ENCODE measurements around the gene PSMD4. TPM values are rescaled to one million over a fixed set of nuclear protein-coding genes. Genes with fewer than 3 reads are reported as not detected.

The PSMD4 gene
- polyA plus RNA-seq, 1 donor (not counting 4 experiments of a cell fraction or from before 2014, with no cell fraction given), result 219 TPM

DNA sequence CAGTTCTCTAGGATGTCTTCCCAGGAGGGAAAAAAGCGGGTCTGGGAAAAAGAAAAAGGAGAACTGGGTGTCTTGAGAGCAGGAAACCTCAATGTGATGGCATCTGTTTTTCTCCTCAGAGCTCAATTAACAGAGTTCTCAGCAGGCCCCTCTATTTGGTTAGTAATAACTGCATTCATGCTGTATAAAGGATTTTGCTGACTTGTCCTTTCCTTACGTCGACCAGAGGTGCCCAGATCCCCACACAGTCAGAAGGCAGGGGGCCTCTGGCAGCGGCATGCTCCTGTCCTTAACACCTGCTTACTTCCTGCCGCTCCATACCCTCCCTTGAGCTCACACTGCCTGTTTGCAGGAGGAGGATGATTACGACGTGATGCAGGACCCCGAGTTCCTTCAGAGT, 12.3 kb downstream of the PSMD4 start:
- Histone ChIP-seq H3K4me3 (ENCODE audit: control insufficient read depth in 2 of 3, extremely low read depth in 1 of 3, insufficient read depth in 2 of 3, low read depth in 1 of 3, low read length in 3 of 3) (no peak overlapping the region), H4K20me1 (ENCODE audit: control insufficient read depth, extremely low read depth, insufficient read depth, low read length) (no peaks in the 10 kb centered on the region), H3K27me3 (ENCODE audit: control insufficient read depth, extremely low read depth, insufficient read depth, low read length) (no peaks in the 10 kb centered on the region), H3K9me1 (ENCODE audit: control insufficient read depth, extremely low read depth, insufficient read depth, low read length) (no peaks in the 10 kb centered on the region), H3K9me3 (ENCODE audit: control insufficient read depth, low read depth, low read length) (no peaks in the 10 kb centered on the region), H3K4me2 (ENCODE audit: control insufficient read depth, extremely low read depth, insufficient read depth, low read depth, low read length) (no peak overlapping the region), H3K27ac (ENCODE audit: control insufficient read depth, insufficient read depth, low read length) (no peak overlapping the region), H3K36me3 (ENCODE audit: control insufficient read depth in 2 of 2, extremely low read depth in 1 of 2, insufficient read depth in 2 of 2, low read length in 2 of 2) (peaks cover 33 to 50% of the 10 kb centered on the region in 2 experiments), H3K4me1 (ENCODE audit: control insufficient read depth, extremely low read depth, insufficient read depth, low read length) (peaks cover 8% of the 10 kb centered on the region), H3K9ac (ENCODE audit: control insufficient read depth, extremely low read depth, insufficient read depth, low read length) (no peak overlapping the region), H2AFZ (ENCODE audit: control insufficient read depth, low read length) (no peak overlapping the region), H3K79me2 (ENCODE audit: control insufficient read depth, insufficient read depth, low read length) (peaks cover 3% of the 10 kb centered on the region)
- TF ChIP-seq, protein P1, sequence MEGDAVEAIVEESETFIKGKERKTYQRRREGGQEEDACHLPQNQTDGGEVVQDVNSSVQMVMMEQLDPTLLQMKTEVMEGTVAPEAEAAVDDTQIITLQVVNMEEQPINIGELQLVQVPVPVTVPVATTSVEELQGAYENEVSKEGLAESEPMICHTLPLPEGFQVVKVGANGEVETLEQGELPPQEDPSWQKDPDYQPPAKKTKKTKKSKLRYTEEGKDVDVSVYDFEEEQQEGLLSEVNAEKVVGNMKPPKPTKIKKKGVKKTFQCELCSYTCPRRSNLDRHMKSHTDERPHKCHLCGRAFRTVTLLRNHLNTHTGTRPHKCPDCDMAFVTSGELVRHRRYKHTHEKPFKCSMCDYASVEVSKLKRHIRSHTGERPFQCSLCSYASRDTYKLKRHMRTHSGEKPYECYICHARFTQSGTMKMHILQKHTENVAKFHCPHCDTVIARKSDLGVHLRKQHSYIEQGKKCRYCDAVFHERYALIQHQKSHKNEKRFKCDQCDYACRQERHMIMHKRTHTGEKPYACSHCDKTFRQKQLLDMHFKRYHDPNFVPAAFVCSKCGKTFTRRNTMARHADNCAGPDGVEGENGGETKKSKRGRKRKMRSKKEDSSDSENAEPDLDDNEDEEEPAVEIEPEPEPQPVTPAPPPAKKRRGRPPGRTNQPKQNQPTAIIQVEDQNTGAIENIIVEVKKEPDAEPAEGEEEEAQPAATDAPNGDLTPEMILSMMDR (optimal IDR thresholded peaks at IDR 0.05 in 1 of 3, IDR thresholded peaks at IDR 0.05 in 1 of 3, conservative IDR thresholded peaks at IDR 0.05 in 1 of 3; ENCODE audit: extremely low read depth in 1 of 3, insufficient read depth in 2 of 3, low read length in 3 of 3), result no peak
- no peak for TF ChIP-seq EZH2 (IDR thresholded peaks at IDR 0.05; ENCODE audit: low read length)
- no peak for FAIRE-seq
- dilution Hi-C loops (cut with MboI; ENCODE audit: extremely low pct_ligation_motif_present, low sequenced_read_pairs), result no loop called here
- DNase-seq (ENCODE audit: low read depth, low spot score), result no peak

DNA sequence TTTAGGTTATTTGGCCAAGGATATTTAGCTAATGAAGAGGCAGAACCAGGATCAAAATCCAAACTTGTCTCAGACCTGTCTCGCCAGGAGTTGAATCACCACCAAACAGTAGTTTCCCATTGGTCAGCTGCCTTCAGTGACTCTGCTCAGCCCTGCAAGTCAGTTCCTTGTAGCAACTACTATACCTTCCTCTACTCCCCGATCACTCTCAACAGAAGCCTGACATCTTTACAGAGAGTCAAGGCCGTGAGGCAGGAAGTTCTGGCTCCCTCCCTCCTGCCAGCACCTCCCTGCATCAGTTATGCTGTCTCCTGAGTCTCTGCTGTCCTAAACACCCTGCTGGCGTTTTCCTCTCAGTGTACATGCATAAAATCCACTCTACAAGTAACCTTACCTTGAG, 13.2 kb downstream of the PSMD4 start:
- peaks cover 31 to 44% of the 10 kb centered on the region in 2 experiments for H3K36me3 ChIP-seq (ENCODE audit: control insufficient read depth in 2 of 2, extremely low read depth in 1 of 2, insufficient read depth in 2 of 2, low read length in 2 of 2)
- H3K4me3 ChIP-seq (ENCODE audit: control insufficient read depth in 2 of 3, extremely low read depth in 1 of 3, insufficient read depth in 2 of 3, low read depth in 1 of 3, low read length in 3 of 3), result no peak overlapping the region
- no peak overlapping the region for H2AFZ ChIP-seq (ENCODE audit: control insufficient read depth, low read length)
- H3K79me2 ChIP-seq (ENCODE audit: control insufficient read depth, insufficient read depth, low read length), result no peaks in the 10 kb centered on the region
- H3K9me3 ChIP-seq (ENCODE audit: control insufficient read depth, low read depth, low read length), result no peaks in the 10 kb centered on the region
- H3K27ac ChIP-seq (ENCODE audit: control insufficient read depth, insufficient read depth, low read length), result peak overlapping the region; percentile 59
- H3K27me3 ChIP-seq (ENCODE audit: control insufficient read depth, extremely low read depth, insufficient read depth, low read length), result no peaks in the 10 kb centered on the region
- no peak for TF ChIP-seq EZH2 (IDR thresholded peaks at IDR 0.05; ENCODE audit: low read length)
- TF ChIP-seq, protein P1 (optimal IDR thresholded peaks at IDR 0.05 in 1 of 3, IDR thresholded peaks at IDR 0.05 in 1 of 3, conservative IDR thresholded peaks at IDR 0.05 in 1 of 3; ENCODE audit: extremely low read depth in 1 of 3, insufficient read depth in 2 of 3, low read length in 3 of 3), result no peak
- FAIRE-seq (peak; percentile 52), DNase-seq (ENCODE audit: low read depth, low spot score) (no peak)
- no peak overlapping the region for H3K9ac ChIP-seq (ENCODE audit: control insufficient read depth, extremely low read depth, insufficient read depth, low read length)
- no peaks in the 10 kb centered on the region for H3K9me1 ChIP-seq (ENCODE audit: control insufficient read depth, extremely low read depth, insufficient read depth, low read length)
- H4K20me1 ChIP-seq (ENCODE audit: control insufficient read depth, extremely low read depth, insufficient read depth, low read length), result no peaks in the 10 kb centered on the region
- peaks cover 8% of the 10 kb centered on the region for H3K4me1 ChIP-seq (ENCODE audit: control insufficient read depth, extremely low read depth, insufficient read depth, low read length)
- no peak overlapping the region for H3K4me2 ChIP-seq (ENCODE audit: control insufficient read depth, extremely low read depth, insufficient read depth, low read depth, low read length)
- dilution Hi-C loops (cut with MboI; ENCODE audit: extremely low pct_ligation_motif_present, low sequenced_read_pairs), result no loop called here
